ENCODE data around the gene PRPF38A. TPM values are rescaled to one million over a fixed set of nuclear protein-coding genes. Genes with fewer than 3 reads are reported as not detected.
"Not testable (repeated sequence)": the region's sequence is repeated elsewhere in the genome, so short reads cannot be mapped to it uniquely, and the experiment has no call there.

PRPF38A gene
- total RNA-seq, 1 experiment from 2014 or later: 33.5 TPM

DNA sequence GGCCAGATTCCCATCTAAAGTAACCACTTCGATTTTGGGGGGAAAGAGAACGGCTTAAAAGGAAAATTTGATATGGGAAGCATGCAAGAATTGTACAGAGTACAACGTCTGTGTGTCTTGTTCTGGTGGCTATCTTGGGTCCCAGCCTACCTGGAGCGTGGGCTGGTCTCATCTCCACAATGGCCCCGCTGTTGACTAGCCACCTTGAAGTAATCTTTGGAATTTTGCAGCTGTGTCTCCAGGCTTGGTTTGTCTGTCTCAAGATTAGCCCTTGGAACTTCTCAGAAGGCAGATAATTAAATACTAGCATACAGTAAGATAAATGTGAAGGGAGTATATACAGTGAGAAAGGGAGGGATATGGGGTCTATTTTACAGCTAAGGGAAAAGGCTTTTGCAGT, 37.1 kb upstream of the PRPF38A start:
- H3K36me3 ChIP-seq (replicated peaks; ENCODE audit: control insufficient read depth, insufficient read depth, low read length): peaks cover 5% of the 10 kb centered on the region
- no peak for DNase-seq
- no peaks in the 10 kb centered on the region; the same call in 1 of the 2 replicates for H3K27me3 ChIP-seq (ENCODE audit: control insufficient read depth, insufficient read depth, low read length)
- H3K4me3 ChIP-seq (ENCODE audit: insufficient read depth, low read depth, low read length): no peak overlapping the region

DNA sequence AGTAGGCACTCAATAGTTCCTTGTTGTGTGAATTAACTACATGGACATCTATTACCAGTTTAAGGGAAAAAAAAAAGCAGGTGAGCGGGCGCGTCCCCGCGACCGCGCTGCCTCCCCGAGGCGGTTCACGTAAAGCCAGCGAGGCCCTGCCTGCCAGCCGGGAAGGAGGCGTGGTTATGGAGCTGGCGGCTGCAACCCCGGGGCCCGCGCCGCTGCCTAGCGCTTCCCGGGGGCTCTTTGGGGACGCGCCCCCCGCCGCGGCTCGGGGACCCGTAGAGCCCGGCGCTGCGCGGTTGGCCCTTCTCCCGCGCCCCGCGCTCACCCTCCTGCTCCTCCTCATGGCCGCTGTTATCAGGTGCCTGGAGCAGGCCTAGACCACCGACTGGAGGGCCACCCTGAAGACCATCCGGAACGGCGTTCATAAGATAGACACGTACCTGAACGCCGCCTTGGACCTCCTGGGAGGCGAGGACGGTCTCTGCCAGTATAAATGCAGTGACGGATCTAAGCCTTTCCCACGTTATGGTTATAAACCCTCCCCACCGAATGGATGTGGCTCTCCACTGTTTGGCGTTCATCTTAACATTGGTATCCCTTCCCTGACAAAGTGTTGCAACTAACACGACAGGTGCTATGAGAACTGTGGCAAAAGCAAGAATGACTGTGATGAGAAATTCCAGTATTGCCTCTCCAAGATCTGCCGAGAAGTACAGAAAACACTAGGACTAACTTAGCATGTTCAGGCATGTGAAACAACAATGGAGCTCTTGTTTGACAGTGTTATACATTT, 35.8 kb upstream of the PRPF38A start:
- DNase-seq: peak; percentile 92
- H3K4me3 ChIP-seq (ENCODE audit: insufficient read depth, low read depth, low read length): peak overlapping the region; percentile 61
- H3K27me3 ChIP-seq (ENCODE audit: control insufficient read depth, insufficient read depth, low read length): no peaks in the 10 kb centered on the region; the same call in 1 of the 2 replicates
- H3K36me3 ChIP-seq (replicated peaks; ENCODE audit: control insufficient read depth, insufficient read depth, low read length): peaks cover 10% of the 10 kb centered on the region

DNA sequence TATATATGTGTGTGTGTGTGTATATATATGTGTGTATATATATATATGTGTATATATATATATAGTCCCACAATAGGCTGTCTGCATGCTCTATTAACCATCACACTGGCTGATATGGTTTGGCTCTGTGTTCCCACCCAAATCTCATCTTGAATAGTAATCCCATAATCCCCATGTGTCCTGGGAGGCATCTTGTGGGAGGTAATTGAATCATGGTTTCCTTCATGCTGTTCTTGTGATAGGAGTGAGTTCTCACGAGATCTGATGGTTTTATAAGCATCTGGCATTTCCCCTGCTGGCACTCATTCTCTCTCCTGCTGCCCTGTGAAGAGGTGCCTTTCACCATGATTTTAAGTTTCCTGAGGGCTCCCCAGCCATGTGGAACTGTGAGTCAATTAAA, 34.6 kb upstream of the PRPF38A start:
- not testable (repeated sequence) for DNase-seq; H3K27me3 ChIP-seq (ENCODE audit: control insufficient read depth, insufficient read depth, low read length); H3K4me3 ChIP-seq (ENCODE audit: insufficient read depth, low read depth, low read length)
- H3K36me3 ChIP-seq (replicated peaks; ENCODE audit: control insufficient read depth, insufficient read depth, low read length): peaks cover 16% of the 10 kb centered on the region

DNA sequence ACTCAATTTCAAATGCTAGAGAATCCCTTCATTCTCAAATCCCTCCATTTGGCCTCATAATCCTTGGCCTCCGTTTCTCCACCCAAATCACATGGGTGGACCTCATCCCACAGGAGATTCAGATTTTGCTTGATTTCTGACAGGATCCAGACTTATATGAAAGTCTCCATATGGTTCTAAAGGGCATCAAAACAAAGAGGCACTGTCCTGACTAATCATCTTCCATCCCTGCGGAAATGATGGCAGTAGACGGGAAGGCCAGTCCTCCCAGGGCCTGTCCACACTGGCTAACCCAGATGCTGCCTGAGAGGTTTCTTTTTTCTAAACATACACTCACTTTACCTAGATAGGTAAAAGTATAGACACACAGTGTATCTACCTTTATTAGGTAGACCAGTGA, 19.0 kb upstream of the PRPF38A start:
- Histone ChIP-seq H3K27me3 (ENCODE audit: control insufficient read depth, insufficient read depth, low read length) (no peaks in the 10 kb centered on the region), H3K36me3 (replicated peaks; ENCODE audit: control insufficient read depth, insufficient read depth, low read length) (peaks cover 63% of the 10 kb centered on the region), H3K4me3 (ENCODE audit: insufficient read depth, low read depth, low read length) (no peak overlapping the region)
- DNase-seq: no peak

DNA sequence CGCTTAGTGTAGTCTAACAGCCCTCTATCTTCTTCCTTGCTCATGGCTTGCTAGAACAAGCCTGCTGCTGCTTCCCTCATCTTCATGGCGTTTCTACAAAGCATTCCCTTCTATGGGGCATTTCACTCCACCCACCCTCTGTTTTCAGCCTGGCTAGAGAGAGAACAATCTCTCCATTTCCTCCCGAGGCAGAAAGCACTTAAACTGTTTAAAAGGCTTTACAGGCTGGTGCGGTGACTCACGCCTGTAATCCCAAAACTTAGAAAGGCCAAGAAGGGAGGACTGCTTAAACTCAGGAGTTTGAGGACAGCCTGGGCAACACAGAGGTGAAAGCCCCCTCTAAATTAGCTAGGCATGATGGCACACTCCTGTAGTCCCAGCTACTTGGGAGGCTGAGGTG, 17.9 kb upstream of the PRPF38A start:
- no peak overlapping the region for H3K4me3 ChIP-seq (ENCODE audit: insufficient read depth, low read depth, low read length)
- H3K36me3 ChIP-seq (replicated peaks; ENCODE audit: control insufficient read depth, insufficient read depth, low read length): peaks cover 55% of the 10 kb centered on the region
- no peak for DNase-seq
- no peaks in the 10 kb centered on the region for H3K27me3 ChIP-seq (ENCODE audit: control insufficient read depth, insufficient read depth, low read length)

DNA sequence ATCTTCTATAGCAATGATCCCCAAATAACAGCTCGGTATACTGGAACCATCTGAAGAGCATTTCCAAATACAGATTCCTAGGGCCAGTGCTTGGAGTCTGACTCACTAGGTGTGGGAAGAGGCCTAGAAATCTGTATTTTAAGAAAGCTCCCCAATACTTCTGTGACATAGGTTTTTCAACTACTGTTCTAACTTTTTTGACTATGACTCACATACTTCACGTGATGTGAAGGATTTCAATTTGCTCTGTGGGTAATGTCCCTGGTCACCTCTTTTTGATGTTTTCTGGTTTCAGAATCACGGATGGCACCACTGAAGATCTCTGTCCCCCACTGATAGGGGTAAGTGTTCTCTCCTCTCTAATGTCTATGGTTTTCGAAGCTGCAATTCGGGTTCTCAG, 11.2 kb upstream of the PRPF38A start:
- peaks cover 49% of the 10 kb centered on the region for H3K36me3 ChIP-seq (replicated peaks; ENCODE audit: control insufficient read depth, insufficient read depth, low read length)
- DNase-seq: no peak
- no peak overlapping the region for H3K4me3 ChIP-seq (ENCODE audit: insufficient read depth, low read depth, low read length)
- no peaks in the 10 kb centered on the region for H3K27me3 ChIP-seq (ENCODE audit: control insufficient read depth, insufficient read depth, low read length)

- peaks cover 37% of the 10 kb centered on the region for H3K36me3 ChIP-seq (replicated peaks; ENCODE audit: control insufficient read depth, insufficient read depth, low read length)
- DNase-seq: no peak
- no peaks in the 10 kb centered on the region for H3K27me3 ChIP-seq (ENCODE audit: control insufficient read depth, insufficient read depth, low read length)
- no peak overlapping the region for H3K4me3 ChIP-seq (ENCODE audit: insufficient read depth, low read depth, low read length)
Observed at GRCh38 chr1:52399629-52400028, 4.8 kb upstream of the PRPF38A start.

DNA sequence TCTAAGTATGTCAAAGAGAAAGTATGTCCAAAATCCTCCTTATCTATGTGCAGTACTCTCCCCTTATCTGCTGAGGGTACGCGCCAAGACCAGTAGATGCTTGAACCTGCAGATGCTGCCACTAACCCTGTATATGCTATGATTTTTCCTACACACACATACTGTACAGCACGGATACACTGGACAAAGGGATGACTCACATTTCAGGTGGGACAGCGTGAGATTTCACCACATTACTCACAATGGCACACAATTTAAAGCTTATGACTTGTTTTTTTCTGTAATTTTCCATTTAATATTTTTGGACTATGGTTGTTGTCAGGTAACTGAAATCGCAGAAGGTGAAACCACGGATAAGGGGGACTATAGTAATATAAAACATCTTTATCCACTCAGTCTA, 4.3 kb upstream of the PRPF38A start:
- no peak for DNase-seq
- Histone ChIP-seq H3K4me3 (ENCODE audit: insufficient read depth, low read depth, low read length) (no peak overlapping the region), H3K27me3 (ENCODE audit: control insufficient read depth, insufficient read depth, low read length) (no peaks in the 10 kb centered on the region), H3K36me3 (replicated peaks; ENCODE audit: control insufficient read depth, insufficient read depth, low read length) (peaks cover 37% of the 10 kb centered on the region)

- Histone ChIP-seq H3K27me3 (ENCODE audit: control insufficient read depth, insufficient read depth, low read length) (no peaks in the 10 kb centered on the region), H3K4me3 (ENCODE audit: insufficient read depth, low read depth, low read length) (no peak overlapping the region; the same call in 1 of the 2 replicates), H3K36me3 (replicated peaks; ENCODE audit: control insufficient read depth, insufficient read depth, low read length) (peaks cover 21% of the 10 kb centered on the region)
- DNase-seq: no peak
Observed at GRCh38 chr1:52402860-52403240, 1.6 kb upstream of the PRPF38A start.

- H3K36me3 ChIP-seq (replicated peaks; ENCODE audit: control insufficient read depth, insufficient read depth, low read length): peaks cover 21% of the 10 kb centered on the region
- DNase-seq: peak; percentile 80
- H3K4me3 ChIP-seq (ENCODE audit: insufficient read depth, low read depth, low read length): peak overlapping the region; percentile 94
- H3K27me3 ChIP-seq (ENCODE audit: control insufficient read depth, insufficient read depth, low read length): no peaks in the 10 kb centered on the region
Observed at GRCh38 chr1:52403566-52404115, 761 bp upstream of the PRPF38A start.

GRCh38 chr1:52404975-52405338, 555 bp downstream of the PRPF38A start:
- Histone ChIP-seq H3K36me3 (replicated peaks; ENCODE audit: control insufficient read depth, insufficient read depth, low read length) (peaks cover 27% of the 10 kb centered on the region), H3K27me3 (ENCODE audit: control insufficient read depth, insufficient read depth, low read length) (no peaks in the 10 kb centered on the region), H3K4me3 (ENCODE audit: insufficient read depth, low read depth, low read length) (peak overlapping the region; percentile 94)
- no peak for DNase-seq

DNA sequence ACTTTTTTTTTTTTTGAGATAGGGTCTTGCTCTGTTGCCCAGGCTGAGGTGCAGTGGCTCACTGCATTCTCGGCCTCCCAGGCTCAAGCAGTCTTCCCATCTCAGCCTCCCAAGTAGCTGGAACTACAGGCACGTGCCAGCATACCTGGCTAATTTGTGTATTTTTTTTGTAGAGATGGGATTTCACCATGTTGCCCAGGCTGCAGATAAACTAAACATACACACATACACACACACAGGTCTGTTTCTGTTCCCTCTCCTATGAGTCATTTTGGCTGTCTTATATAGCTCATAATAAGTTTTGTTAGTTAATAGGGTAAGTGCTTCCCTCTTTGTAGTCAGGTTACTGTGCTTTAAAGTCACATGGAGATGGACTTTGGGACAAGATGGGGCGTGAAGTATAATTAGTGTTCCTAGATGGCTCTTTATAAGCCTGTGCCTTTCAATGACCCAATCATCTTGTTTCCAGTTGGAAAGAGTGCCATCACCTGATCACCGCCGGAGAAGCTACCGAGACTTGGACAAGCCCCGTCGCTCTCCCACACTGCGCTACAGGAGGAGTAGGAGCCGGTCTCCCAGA, 9.1 kb downstream of the PRPF38A start:
- no peaks in the 10 kb centered on the region for H3K27me3 ChIP-seq (ENCODE audit: control insufficient read depth, insufficient read depth, low read length)
- no peak for DNase-seq
- H3K4me3 ChIP-seq (ENCODE audit: insufficient read depth, low read depth, low read length): no peak overlapping the region
- peaks cover 51% of the 10 kb centered on the region for H3K36me3 ChIP-seq (replicated peaks; ENCODE audit: control insufficient read depth, insufficient read depth, low read length)

DNA sequence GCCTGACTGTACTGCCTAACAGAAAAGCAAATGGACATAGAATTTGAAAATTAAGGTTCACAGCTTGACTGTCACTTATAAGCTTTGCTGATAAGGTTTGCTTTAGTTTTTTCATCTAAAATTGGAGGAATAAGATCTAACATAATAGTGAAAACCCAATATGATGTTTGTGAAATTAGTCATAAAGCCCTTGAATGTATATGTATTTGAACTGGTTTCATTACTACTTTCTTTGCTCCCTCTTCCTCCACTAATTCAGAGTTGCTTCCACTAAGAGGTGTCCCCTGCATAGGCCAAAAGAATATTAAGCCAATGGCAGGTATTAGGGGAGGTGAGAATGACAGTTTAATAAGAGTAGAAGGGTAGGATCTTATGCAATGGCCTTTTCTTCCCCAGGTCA, 10.5 kb downstream of the PRPF38A start:
- no peaks in the 10 kb centered on the region for H3K27me3 ChIP-seq (ENCODE audit: control insufficient read depth, insufficient read depth, low read length)
- no peak for DNase-seq
- peaks cover 43% of the 10 kb centered on the region for H3K36me3 ChIP-seq (replicated peaks; ENCODE audit: control insufficient read depth, insufficient read depth, low read length)
- no peak overlapping the region for H3K4me3 ChIP-seq (ENCODE audit: insufficient read depth, low read depth, low read length)

- Histone ChIP-seq H3K27me3 (ENCODE audit: control insufficient read depth, insufficient read depth, low read length) (no peaks in the 10 kb centered on the region), H3K4me3 (ENCODE audit: insufficient read depth, low read depth, low read length) (no peak overlapping the region), H3K36me3 (replicated peaks; ENCODE audit: control insufficient read depth, insufficient read depth, low read length) (peaks cover 34% of the 10 kb centered on the region)
- DNase-seq: no peak
Observed at GRCh38 chr1:52416811-52417210, 12.4 kb downstream of the PRPF38A start.

- Histone ChIP-seq H3K27me3 (ENCODE audit: control insufficient read depth, insufficient read depth, low read length) (no peaks in the 10 kb centered on the region), H3K36me3 (replicated peaks; ENCODE audit: control insufficient read depth, insufficient read depth, low read length) (peaks cover 13% of the 10 kb centered on the region), H3K4me3 (ENCODE audit: insufficient read depth, low read depth, low read length) (no peak overlapping the region)
- DNase-seq: no peak
Observed at GRCh38 chr1:52420713-52421112, 16.3 kb downstream of the PRPF38A start.
